ENCODE measurements around the gene KDM5B. TPM values are rescaled to one million over a fixed set of nuclear protein-coding genes. Genes with fewer than 3 reads are reported as not detected.

KDM5B gene
- total RNA-seq, 4 donors from 2014 or later: 50.5 to 104 (median 71.7) TPM

DNA sequence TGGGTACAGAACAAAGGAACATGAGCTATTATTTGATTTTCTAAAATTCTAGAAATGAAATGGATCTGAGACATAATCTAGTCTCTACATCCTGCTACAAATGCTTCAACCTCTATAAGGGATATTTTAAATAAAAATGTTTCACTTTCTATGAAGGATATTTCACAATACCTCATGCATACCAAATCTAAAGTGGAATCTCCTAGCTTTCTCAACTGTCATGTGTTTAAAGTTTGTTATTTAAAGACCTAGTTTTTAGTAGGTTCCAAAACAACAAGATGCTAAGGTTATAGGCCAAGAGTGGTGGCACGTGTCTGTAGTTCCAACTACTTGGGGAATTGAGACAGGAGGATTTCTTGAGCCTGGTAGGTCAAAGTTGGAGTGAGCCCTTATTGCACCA is 47.6 kb downstream of the KDM5B start:
- no peak overlapping the region for H3K4me3 ChIP-seq
- in situ Hi-C loops (cut with MboI; ENCODE audit: low pct_ligation_motif_present in 1 of 4, low pct_unique_long_range_greater_than_20kb in 1 of 4, low sequenced_read_pairs in 3 of 4): loop anchor here in 1 of 4 donors (25.0 kb wide), 1 partner anchor 227 kb away; no protein-coding TSS in a partner anchor
- H3K36me3 ChIP-seq: peaks cover 0 to 75% (median 22%) of the 10 kb centered on the region in 4 donors
- intact Hi-C loops (cut with DNase I; ENCODE audit: low total_unique reads): no loop called here
- TF ChIP-seq, protein P1, sequence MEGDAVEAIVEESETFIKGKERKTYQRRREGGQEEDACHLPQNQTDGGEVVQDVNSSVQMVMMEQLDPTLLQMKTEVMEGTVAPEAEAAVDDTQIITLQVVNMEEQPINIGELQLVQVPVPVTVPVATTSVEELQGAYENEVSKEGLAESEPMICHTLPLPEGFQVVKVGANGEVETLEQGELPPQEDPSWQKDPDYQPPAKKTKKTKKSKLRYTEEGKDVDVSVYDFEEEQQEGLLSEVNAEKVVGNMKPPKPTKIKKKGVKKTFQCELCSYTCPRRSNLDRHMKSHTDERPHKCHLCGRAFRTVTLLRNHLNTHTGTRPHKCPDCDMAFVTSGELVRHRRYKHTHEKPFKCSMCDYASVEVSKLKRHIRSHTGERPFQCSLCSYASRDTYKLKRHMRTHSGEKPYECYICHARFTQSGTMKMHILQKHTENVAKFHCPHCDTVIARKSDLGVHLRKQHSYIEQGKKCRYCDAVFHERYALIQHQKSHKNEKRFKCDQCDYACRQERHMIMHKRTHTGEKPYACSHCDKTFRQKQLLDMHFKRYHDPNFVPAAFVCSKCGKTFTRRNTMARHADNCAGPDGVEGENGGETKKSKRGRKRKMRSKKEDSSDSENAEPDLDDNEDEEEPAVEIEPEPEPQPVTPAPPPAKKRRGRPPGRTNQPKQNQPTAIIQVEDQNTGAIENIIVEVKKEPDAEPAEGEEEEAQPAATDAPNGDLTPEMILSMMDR (IDR thresholded peaks at IDR 0.05): no peak
- TF ChIP-seq EP300 (IDR thresholded peaks at IDR 0.05; ENCODE audit: low read depth): no peak
- no peak for TF ChIP-seq POLR2AphosphoS5 (IDR thresholded peaks at IDR 0.05)
- H3K27ac ChIP-seq: no peak overlapping the region
- no peaks in the 10 kb centered on the region for H3K9me3 ChIP-seq
- H3K27me3 ChIP-seq: no peaks in the 10 kb centered on the region
- no peak for DNase-seq
- WGBS, 2 donors (ENCODE audit: low coverage in 1 of 2): 67 to 83% methylated on average over 1 of the region's 1 CpG
- peaks cover 0 to 6% (median 0%) of the 10 kb centered on the region in 4 donors for H3K4me1 ChIP-seq

DNA sequence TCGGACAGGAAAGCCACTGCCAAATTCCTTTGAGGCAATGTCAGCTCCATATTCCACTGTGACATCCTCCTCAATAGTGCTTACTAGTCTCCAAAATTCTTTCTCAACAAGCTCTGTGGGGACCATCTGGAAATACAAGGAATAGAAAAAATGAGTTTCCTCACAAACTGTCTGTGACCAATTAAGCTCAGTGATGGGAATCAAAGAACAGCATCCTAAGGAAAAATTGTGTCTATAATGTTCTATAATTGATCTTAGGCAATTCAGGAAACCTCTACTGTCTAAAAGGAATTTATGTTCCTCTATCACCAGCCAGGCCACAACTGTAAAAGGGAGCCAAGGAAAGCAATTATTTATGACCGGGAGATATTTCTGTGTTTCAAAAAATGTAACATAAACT is 51.8 kb downstream of the KDM5B start:
- no peak overlapping the region for H3K27ac ChIP-seq
- WGBS, 2 donors (ENCODE audit: low coverage in 1 of 2): 94 to 100% methylated on average over 2 of the region's 2 CpGs
- H3K36me3 ChIP-seq: peaks cover 0 to 92% (median 34%) of the 10 kb centered on the region in 4 donors
- H3K27me3 ChIP-seq: no peaks in the 10 kb centered on the region
- no peak overlapping the region for H3K4me3 ChIP-seq
- in situ Hi-C loops (cut with MboI; ENCODE audit: low pct_ligation_motif_present in 1 of 4, low pct_unique_long_range_greater_than_20kb in 1 of 4, low sequenced_read_pairs in 3 of 4) (loop anchor here in 1 of 4 donors (25.0 kb wide), 1 partner anchor 231 kb away; no protein-coding TSS in a partner anchor), intact Hi-C loops (cut with DNase I; ENCODE audit: low total_unique reads) (no loop called here)
- no peaks in the 10 kb centered on the region for H3K4me1 ChIP-seq
- H3K9me3 ChIP-seq: no peaks in the 10 kb centered on the region
- TF ChIP-seq POLR2A (IDR thresholded peaks at IDR 0.05) (no peak), EP300 (IDR thresholded peaks at IDR 0.05; ENCODE audit: low read depth) (no peak), POLR2AphosphoS5 (IDR thresholded peaks at IDR 0.05) (no peak)
- TF ChIP-seq, protein P1 (IDR thresholded peaks at IDR 0.05): no peak
- DNase-seq: no peak

DNA sequence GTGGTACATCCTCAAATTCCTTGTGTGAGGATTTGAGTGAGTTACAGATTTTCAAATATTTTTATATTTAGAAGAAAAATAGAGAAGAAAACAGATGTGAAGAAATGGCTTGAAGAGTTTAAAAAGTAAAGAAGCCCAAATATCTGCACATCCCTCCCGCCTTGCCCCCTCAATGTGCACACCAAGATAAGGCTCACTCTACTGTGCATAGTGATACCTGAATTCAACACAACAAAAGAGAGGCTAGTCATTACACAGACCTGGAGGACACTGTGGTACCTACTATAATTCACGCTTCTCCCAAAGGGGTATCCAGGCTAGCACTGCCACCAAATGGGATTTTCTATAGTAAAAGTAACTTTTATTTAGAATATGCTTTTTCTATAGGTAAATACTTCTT is 53.9 kb downstream of the KDM5B start:
- H3K27me3 ChIP-seq: no peaks in the 10 kb centered on the region
- peaks cover 0 to 85% (median 29%) of the 10 kb centered on the region in 4 donors for H3K36me3 ChIP-seq
- in situ Hi-C loops (cut with MboI; ENCODE audit: low pct_ligation_motif_present in 1 of 4, low pct_unique_long_range_greater_than_20kb in 1 of 4, low sequenced_read_pairs in 3 of 4) (loop anchor here in 1 of 4 donors (25.0 kb wide), 1 partner anchor 233 kb away; no protein-coding TSS in a partner anchor), intact Hi-C loops (cut with DNase I; ENCODE audit: low total_unique reads) (loop anchor here (5.0 kb wide), 1 partner anchor 702 kb away; no protein-coding TSS in a partner anchor)
- no peak for DNase-seq
- 98 to 100% methylated on average over 2 of the region's 2 CpGs for WGBS, 2 donors (ENCODE audit: low coverage in 1 of 2)
- H3K4me1 ChIP-seq: no peaks in the 10 kb centered on the region
- TF ChIP-seq POLR2AphosphoS5 (IDR thresholded peaks at IDR 0.05) (no peak), POLR2A (IDR thresholded peaks at IDR 0.05) (no peak)
- TF ChIP-seq, protein P1 (IDR thresholded peaks at IDR 0.05): no peak
- no peaks in the 10 kb centered on the region for H3K9me3 ChIP-seq
- no peak overlapping the region for H3K4me3 ChIP-seq
- no peak overlapping the region for H3K27ac ChIP-seq

DNA sequence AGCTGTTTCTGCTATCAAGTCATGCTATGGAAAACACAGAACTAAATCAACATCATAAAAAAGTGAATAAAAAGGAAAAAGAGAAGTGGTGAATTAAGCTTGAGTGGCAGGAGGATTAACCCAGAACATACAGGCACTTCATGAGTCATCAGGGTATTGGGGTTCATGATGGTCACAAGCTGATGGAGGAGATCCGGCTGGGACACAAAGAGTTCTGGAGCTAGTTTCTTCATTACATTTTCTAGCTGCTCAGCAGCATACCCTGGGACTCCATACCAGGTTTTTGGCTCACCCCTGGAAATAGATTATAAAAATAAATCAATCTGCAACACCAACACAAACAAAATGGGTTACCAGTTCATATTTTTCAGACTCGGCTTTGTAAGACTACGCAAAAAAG is 55.4 kb downstream of the KDM5B start:
- TF ChIP-seq EP300 (IDR thresholded peaks at IDR 0.05; ENCODE audit: low read depth): no peak
- Histone ChIP-seq H3K36me3 (peaks cover 0 to 81% (median 34%) of the 10 kb centered on the region in 4 donors), H3K4me3 (no peak overlapping the region), H3K27me3 (no peaks in the 10 kb centered on the region), H3K27ac (no peak overlapping the region), H3K9me3 (no peaks in the 10 kb centered on the region), H3K4me1 (no peaks in the 10 kb centered on the region)
- intact Hi-C loops (cut with DNase I; ENCODE audit: low total_unique reads): loop anchor here (5.0 kb wide), 1 partner anchor 700 kb away; no protein-coding TSS in a partner anchor
- WGBS, 2 donors (ENCODE audit: low coverage in 1 of 2): 63 to 69% methylated on average over 1 to 3 of the region's 3 CpGs
- no peak for DNase-seq
- in situ Hi-C loops (cut with MboI; ENCODE audit: low pct_ligation_motif_present in 1 of 4, low pct_unique_long_range_greater_than_20kb in 1 of 4, low sequenced_read_pairs in 3 of 4): loop anchor here in 1 of 4 donors (25.0 kb wide), 1 partner anchor 235 kb away; no protein-coding TSS in a partner anchor

All from transverse colon (tissue), 4 donors.